K562 (cell line): ENCODE measurements around the gene RBM12. TPM values are rescaled to one million over a fixed set of nuclear protein-coding genes. Genes with fewer than 3 reads are reported as not detected.

Experiments
- BHLHE40 ChIP-seq: IDR thresholded peaks from 2 replicates; pipeline ENCODE4 v1.6.1; 2011; ENCODE audit warnings: low read length, improper control_type of control experiment
- CSDE1 ChIP-seq, 2 experiments: fragments of 450-650 bp; IDR thresholded peaks; 2 replicates each; pipeline ENCODE4 v1.6.1; 2016; ENCODE audit warnings: mild to moderate bottlenecking in 1 of 2
- ESRRA ChIP-seq: fragments of 450-650 bp; IDR thresholded peaks from 2 replicates; pipeline ENCODE4 v1.6.1; 2014; ENCODE audit warnings: low read depth, mild to moderate bottlenecking, moderate library complexity, borderline replicate concordance
- FOXJ3 ChIP-seq: sonication (generic); formaldehyde crosslinking; IDR thresholded peaks from 2 replicates; pipeline ENCODE4 v1.4.0; 2020; ENCODE audit warnings: mild to moderate bottlenecking, missing genetic modification reagents
- GTF2E2 ChIP-seq: fragments of 200-800 bp; sonication (Bioruptor generic); IDR thresholded peaks from 2 replicates; pipeline ENCODE4 v1.6.1; 2016; ENCODE audit warnings: missing genetic modification characterization, missing compliant biosample characterization
- KHSRP ChIP-seq: fragments of 450-650 bp; IDR thresholded peaks from 2 replicates; pipeline ENCODE4 v1.6.1; 2017
- L3MBTL2 ChIP-seq: fragments of 450-650 bp; IDR thresholded peaks from 2 replicates; pipeline ENCODE4 v1.6.1; 2016; ENCODE audit warnings: mild to moderate bottlenecking, moderate library complexity
- MAZ ChIP-seq, 2 experiments: fragments of 450-650 bp in 1 of 2; sonication (generic) in 1 of 2; formaldehyde crosslinking; IDR thresholded peaks in 1 of 2; conservative IDR thresholded peaks in 1 of 2; 2 replicates each; pipeline versions ENCODE4 v1.4.0 to v1.5.0; 2020; ENCODE audit warnings: mild to moderate bottlenecking in 1 of 2, missing genetic modification reagents in 1 of 2
- MBD2 ChIP-seq: sonication (generic); IDR thresholded peaks from 2 replicates; pipeline ENCODE4 v1.6.1; 2016; ENCODE audit warnings: low read depth, borderline replicate concordance
- NCOA2 ChIP-seq, 2 experiments: fragments of 450-650 bp; IDR thresholded peaks; 2 replicates each; pipeline ENCODE4 v1.6.1; 2018; ENCODE audit warnings: mild to moderate bottlenecking in 2 of 2, moderate library complexity in 1 of 2; ENCODE audit not compliant: partially characterized antibody in 2 of 2
- PHB ChIP-seq: fragments of 250-450 bp; sonication (Bioruptor Pico); IDR thresholded peaks from 2 replicates; pipeline ENCODE4 v1.5.0; 2021
- PTBP1 ChIP-seq: fragments of 200-400 bp; formaldehyde crosslinking; IDR thresholded peaks from 2 replicates; pipeline ENCODE4 v1.6.1; 2017; ENCODE audit warnings: low read depth, low read length
- RB1 ChIP-seq: fragments of 450-650 bp; IDR thresholded peaks from 2 replicates; pipeline ENCODE4 v1.6.1; 2017; ENCODE audit warnings: low read depth, mild to moderate bottlenecking
- RFX1 ChIP-seq: fragments of 450-650 bp; IDR thresholded peaks from 2 replicates; pipeline ENCODE4 v1.6.1; 2016; ENCODE audit warnings: mild to moderate bottlenecking, moderate library complexity
- SRSF1 ChIP-seq: fragments of 200-400 bp; formaldehyde crosslinking; IDR thresholded peaks from 2 replicates; pipeline ENCODE4 v1.6.1; 2017; ENCODE audit warnings: mild to moderate bottlenecking, low read depth, low read length, moderate library complexity
- XRCC4 ChIP-seq: IDR thresholded peaks from one replicate; pipeline ENCODE4 v1.6.1; 2011; ENCODE audit not compliant: insufficient read depth, insufficient read length; ENCODE audit errors: extremely low read depth
- ZNF699 ChIP-seq: fragments of 250-450 bp; sonication (Bioruptor Pico); IDR thresholded peaks from 2 replicates; pipeline ENCODE4 v1.8.0; 2021; ENCODE audit warnings: mild to moderate bottlenecking, moderate library complexity; ENCODE audit not compliant: insufficient replicate concordance
- polyA plus RNA-seq, 8 experiments: library from polyadenylated mRNA; depleted of rRNA in 4 of 8; stranded (reverse) in 5 of 8; unstranded in 3 of 8; fragments of >200 nt; fragmentation: Nextera tagmentation in 2 of 8; fragmentation: Illumina TruSeq in 1 of 8; extraction: Ambion mirVana in 2 of 8; extraction: Trizol in 1 of 8; gene quantifications; 2 replicates each; pipeline versions ENCODE4 v1.2.1 to v1.2.3, GENCODE V29; 2011 to 2014; ENCODE audit warnings: inconsistent platforms in 1 of 8, missing spikeins in 1 of 8
- total RNA-seq, 7 experiments: library from RNA; depleted of rRNA in 6 of 7; stranded (reverse); fragments of >200 nt in 6 of 7; fragmentation: Illumina TruSeq in 2 of 7; extraction: Trizol in 2 of 7; gene quantifications; 2 replicates each; pipeline versions ENCODE4 v1.2.1 to v1.2.3, GENCODE V29; 2011 to 2021; ENCODE audit warnings: low replicate concordance in 1 of 7
- TF ChIP-seq, protein P1 (sequence below): sonication (generic); formaldehyde crosslinking; IDR thresholded peaks from 2 replicates; pipeline ENCODE4 v1.8.1; 2023; ENCODE audit warnings: missing genetic modification reagents, mild to moderate bottlenecking, borderline replicate concordance
- TF ChIP-seq, protein P2 (sequence below): fragments of 450-650 bp; formaldehyde crosslinking; IDR thresholded peaks from 2 replicates; pipeline ENCODE4 v1.4.0; 2022; ENCODE audit warnings: missing genetic modification characterization
- TF ChIP-seq, protein P3 (sequence below): fragments of 250-450 bp; sonication (Bioruptor Pico); IDR thresholded peaks from 2 replicates; pipeline ENCODE4 v1.8.0; 2021; ENCODE audit warnings: borderline replicate concordance, mild to moderate bottlenecking, moderate library complexity; ENCODE audit not compliant: poor library complexity, severe bottlenecking

Gene RBM12
- total and polyA plus RNA-seq, 9 of the 15 experiments (the other 6 are each of a cell fraction or from before 2014, with no cell fraction given): 5.0 to 162 (median 73.3) TPM

DNA sequence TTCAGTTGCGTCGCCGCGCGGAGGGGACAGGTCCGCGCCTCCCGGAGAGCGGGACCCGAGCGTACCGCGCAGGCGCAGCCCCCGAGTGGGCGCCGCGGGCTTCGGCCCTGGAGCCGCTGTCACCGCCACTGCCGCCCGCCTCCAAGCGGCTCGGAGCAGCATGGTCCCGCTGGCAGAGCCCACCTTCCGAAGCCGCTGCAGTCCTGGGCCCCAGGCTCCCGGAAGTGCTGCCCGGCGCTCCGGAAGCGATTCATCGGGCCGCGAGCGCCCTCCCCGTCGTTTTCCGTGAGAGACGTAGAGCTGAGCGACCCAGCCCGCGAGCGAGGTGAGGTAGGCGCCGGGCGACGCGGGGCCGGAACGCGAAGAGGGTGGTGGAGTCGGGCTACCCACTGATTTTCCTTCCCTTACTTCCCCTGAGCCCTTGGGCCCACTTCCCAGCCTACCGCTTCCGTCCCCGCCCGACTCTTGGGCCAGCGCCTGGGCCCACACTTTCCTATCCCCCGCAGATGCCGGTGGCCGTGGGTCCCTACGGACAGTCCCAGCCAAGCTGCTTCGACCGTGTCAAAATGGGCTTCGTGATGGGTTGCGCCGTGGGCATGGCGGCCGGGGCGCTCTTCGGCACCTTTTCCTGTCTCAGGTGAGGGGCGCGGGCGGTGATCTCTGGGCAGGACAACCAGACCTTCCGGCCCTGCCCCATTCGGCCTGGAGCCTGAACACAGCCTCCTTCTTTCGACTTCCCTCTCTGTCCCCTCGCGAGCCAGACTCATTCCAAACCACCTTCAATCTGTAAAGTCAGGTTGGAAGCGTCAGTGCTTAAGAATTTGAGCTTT lies 34.6 kb upstream of the RBM12 start, which contains the start of the genes NFS1 and ROMO1 (continued):
- TF ChIP-seq KHSRP (peak; percentile 32; the same call in 1 of the 2 replicates), ZNF699 (no peak), BHLHE40 (peak; percentile 54; the same call in 1 of the 2 replicates), L3MBTL2 (peak; percentile 63; the same call in 1 of the 2 replicates), CSDE1 (IDR thresholded peaks at IDR 0.05) (0 out of 4 replicates have a peak, but pooled peaks of 1 of the 2 experiments have one; percentile 44), ESRRA (peak; percentile 31; the same call in 1 of the 2 replicates), GTF2E2 (tag) (peak; percentile 74; the same call in 1 of the 2 replicates), PTBP1 (no peak), RB1 (peak; percentile 76), MAZ (CRISPR knock-in tag; conservative IDR thresholded peaks at IDR 0.05 in 1 of 2, IDR thresholded peaks at IDR 0.05 in 1 of 2) (peak; percentile 91 to 92), XRCC4 (no peak), PHB (CRISPR knock-in tag) (no peak; the same call in 1 of the 2 replicates), RFX1 (no peak), NCOA2 (IDR thresholded peaks at IDR 0.05; ENCODE audit: partially characterized antibody in 2 of 2) (no peak), FOXJ3 (no peak), SRSF1 (no peak), MBD2 (peak; percentile 77)
- TF ChIP-seq, protein P1, sequence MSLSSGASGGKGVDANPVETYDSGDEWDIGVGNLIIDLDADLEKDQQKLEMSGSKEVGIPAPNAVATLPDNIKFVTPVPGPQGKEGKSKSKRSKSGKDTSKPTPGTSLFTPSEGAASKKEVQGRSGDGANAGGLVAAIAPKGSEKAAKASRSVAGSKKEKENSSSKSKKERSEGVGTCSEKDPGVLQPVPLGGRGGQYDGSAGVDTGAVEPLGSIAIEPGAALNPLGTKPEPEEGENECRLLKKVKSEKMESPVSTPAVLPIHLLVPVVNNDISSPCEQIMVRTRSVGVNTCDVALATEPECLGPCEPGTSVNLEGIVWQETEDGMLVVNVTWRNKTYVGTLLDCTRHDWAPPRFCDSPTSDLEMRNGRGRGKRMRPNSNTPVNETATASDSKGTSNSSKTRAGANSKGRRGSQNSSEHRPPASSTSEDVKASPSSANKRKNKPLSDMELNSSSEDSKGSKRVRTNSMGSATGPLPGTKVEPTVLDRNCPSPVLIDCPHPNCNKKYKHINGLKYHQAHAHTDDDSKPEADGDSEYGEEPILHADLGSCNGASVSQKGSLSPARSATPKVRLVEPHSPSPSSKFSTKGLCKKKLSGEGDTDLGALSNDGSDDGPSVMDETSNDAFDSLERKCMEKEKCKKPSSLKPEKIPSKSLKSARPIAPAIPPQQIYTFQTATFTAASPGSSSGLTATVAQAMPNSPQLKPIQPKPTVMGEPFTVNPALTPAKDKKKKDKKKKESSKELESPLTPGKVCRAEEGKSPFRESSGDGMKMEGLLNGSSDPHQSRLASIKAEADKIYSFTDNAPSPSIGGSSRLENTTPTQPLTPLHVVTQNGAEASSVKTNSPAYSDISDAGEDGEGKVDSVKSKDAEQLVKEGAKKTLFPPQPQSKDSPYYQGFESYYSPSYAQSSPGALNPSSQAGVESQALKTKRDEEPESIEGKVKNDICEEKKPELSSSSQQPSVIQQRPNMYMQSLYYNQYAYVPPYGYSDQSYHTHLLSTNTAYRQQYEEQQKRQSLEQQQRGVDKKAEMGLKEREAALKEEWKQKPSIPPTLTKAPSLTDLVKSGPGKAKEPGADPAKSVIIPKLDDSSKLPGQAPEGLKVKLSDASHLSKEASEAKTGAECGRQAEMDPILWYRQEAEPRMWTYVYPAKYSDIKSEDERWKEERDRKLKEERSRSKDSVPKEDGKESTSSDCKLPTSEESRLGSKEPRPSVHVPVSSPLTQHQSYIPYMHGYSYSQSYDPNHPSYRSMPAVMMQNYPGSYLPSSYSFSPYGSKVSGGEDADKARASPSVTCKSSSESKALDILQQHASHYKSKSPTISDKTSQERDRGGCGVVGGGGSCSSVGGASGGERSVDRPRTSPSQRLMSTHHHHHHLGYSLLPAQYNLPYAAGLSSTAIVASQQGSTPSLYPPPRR (CRISPR knock-in tag): no peak
- TF ChIP-seq, protein P2, sequence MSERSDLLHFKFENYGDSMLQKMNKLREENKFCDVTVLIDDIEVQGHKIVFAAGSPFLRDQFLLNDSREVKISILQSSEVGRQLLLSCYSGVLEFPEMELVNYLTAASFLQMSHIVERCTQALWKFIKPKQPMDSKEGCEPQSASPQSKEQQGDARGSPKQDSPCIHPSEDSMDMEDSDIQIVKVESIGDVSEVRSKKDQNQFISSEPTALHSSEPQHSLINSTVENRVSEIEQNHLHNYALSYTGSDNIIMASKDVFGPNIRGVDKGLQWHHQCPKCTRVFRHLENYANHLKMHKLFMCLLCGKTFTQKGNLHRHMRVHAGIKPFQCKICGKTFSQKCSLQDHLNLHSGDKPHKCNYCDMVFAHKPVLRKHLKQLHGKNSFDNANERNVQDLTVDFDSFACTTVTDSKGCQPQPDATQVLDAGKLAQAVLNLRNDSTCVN: no peak
- TF ChIP-seq, protein P3, sequence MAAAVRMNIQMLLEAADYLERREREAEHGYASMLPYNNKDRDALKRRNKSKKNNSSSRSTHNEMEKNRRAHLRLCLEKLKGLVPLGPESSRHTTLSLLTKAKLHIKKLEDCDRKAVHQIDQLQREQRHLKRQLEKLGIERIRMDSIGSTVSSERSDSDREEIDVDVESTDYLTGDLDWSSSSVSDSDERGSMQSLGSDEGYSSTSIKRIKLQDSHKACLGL (CRISPR knock-in tag): no peak
